MM.1S (cell line): ENCODE data around the gene SPRYD7.

Experiments
- CTCF ChIP-seq: fragments of 300-600 bp; sonication (generic); IDR thresholded peaks from 2 replicates; pipeline ENCODE4 v1.5.1; 2016; ENCODE audit warnings: antibody characterized with exemption, low read length, mixed read lengths
- EZH2 ChIP-seq: fragments of 300-600 bp; sonication (generic); optimal IDR thresholded peaks from 2 replicates; pipeline ENCODE3; 2017; ENCODE audit warnings: low read depth, mild to moderate bottlenecking, antibody characterized with exemption, low read length, mixed read lengths
- EZH2phosphoT487 ChIP-seq: fragments of 300-600 bp; sonication (generic); IDR thresholded peaks from 2 replicates; pipeline ENCODE4 v1.6.1; 2018; ENCODE audit warnings: antibody characterized with exemption, low read length

- TF ChIP-seq CTCF (no peak), EZH2phosphoT487 (no peak), EZH2 (no peak)
These were observed 68.3 kb downstream of the SPRYD7 start for GRCh38 chr13:49867834-49868233.
